ENCODE results near the gene HOXC12. TPM values are rescaled to one million over a fixed set of nuclear protein-coding genes. Genes with fewer than 3 reads are reported as not detected.

HOXC12 gene
- total and polyA plus RNA-seq, 12 donors: not detected

GRCh38 chr12:53930591-53931255, 24.0 kb upstream of the HOXC12 start:
- Histone ChIP-seq H3K27ac (no peak overlapping the region), H3K9me3 (replicated peaks in 1 of 3) (no peaks in the 10 kb centered on the region), H3K4me1 (replicated peaks in 1 of 2) (no peaks in the 10 kb centered on the region), H3K36me3 (replicated peaks in 1 of 2) (no peaks in the 10 kb centered on the region), H3K4me3 (no peak overlapping the region), H3K27me3 (peaks cover 94% of the 10 kb centered on the region)
- 5 to 8% (median 8%) methylated on average over 29 to 30 of the region's 30 CpGs for WGBS, 4 donors
- no peak for DNase-seq
- TF ChIP-seq POLR2A (IDR thresholded peaks at IDR 0.05): no peak
- TF ChIP-seq CTCF (IDR thresholded peaks at IDR 0.05): no peak
- intact Hi-C loops (cut with DNase I): no loop called here

- Histone ChIP-seq H3K27me3 (peaks cover 94% of the 10 kb centered on the region), H3K27ac (no peak overlapping the region), H3K36me3 (replicated peaks in 1 of 2) (no peaks in the 10 kb centered on the region), H3K9me3 (replicated peaks in 1 of 3) (no peaks in the 10 kb centered on the region), H3K4me1 (replicated peaks in 1 of 2) (no peaks in the 10 kb centered on the region), H3K4me3 (no peak overlapping the region)
- DNase-seq: no peak
- 31 to 45% (median 36%) methylated on average over 4 of the region's 4 CpGs for WGBS, 4 donors
- intact Hi-C loops (cut with DNase I): no loop called here
- TF ChIP-seq CTCF (IDR thresholded peaks at IDR 0.05) (no peak), POLR2A (IDR thresholded peaks at IDR 0.05) (no peak)
Measured at GRCh38 chr12:53931844-53932581, 22.7 kb upstream of the HOXC12 start.

- DNase-seq: no peak
- H3K36me3 ChIP-seq (replicated peaks in 1 of 2): no peaks in the 10 kb centered on the region
- no peaks in the 10 kb centered on the region for H3K9me3 ChIP-seq (replicated peaks in 1 of 3)
- no peak for TF ChIP-seq POLR2A (IDR thresholded peaks at IDR 0.05)
- TF ChIP-seq CTCF (IDR thresholded peaks at IDR 0.05): no peak
- 35 to 57% (median 46%) methylated on average over 4 of the region's 4 CpGs for WGBS, 4 donors
- H3K4me1 ChIP-seq (replicated peaks in 1 of 2): no peaks in the 10 kb centered on the region
- H3K27me3 ChIP-seq: peaks cover 94% of the 10 kb centered on the region
- H3K27ac ChIP-seq: no peak overlapping the region
- H3K4me3 ChIP-seq: no peak overlapping the region
- intact Hi-C loops (cut with DNase I): no loop called here
Measured at GRCh38 chr12:53932915-53933314, 21.8 kb upstream of the HOXC12 start.

- H3K4me3 ChIP-seq: no peak overlapping the region
Measured at GRCh38 chr12:53935383-53936341, 19.0 kb upstream of the HOXC12 start.

More at GRCh38 chr12:53935383-53936341, 19.0 kb upstream of the HOXC12 start:
- H3K27me3 ChIP-seq: peaks cover 94% of the 10 kb centered on the region
- no peaks in the 10 kb centered on the region for H3K9me3 ChIP-seq (replicated peaks in 1 of 3)
- H3K27ac ChIP-seq: no peak overlapping the region
- DNase-seq: no peak
- WGBS, 4 donors: 15 to 16% (median 15%) methylated on average over 49 of the region's 49 CpGs
- intact Hi-C loops (cut with DNase I): no loop called here
- H3K36me3 ChIP-seq (replicated peaks in 1 of 2): no peaks in the 10 kb centered on the region
- no peaks in the 10 kb centered on the region for H3K4me1 ChIP-seq (replicated peaks in 1 of 2)
- no peak for TF ChIP-seq POLR2A (IDR thresholded peaks at IDR 0.05)

Measured in adrenal gland (tissue), 12 donors.